ENCODE results near the gene TMEM248. TPM values are rescaled to one million over a fixed set of nuclear protein-coding genes. Genes with fewer than 3 reads are reported as not detected.
"Not testable (repeated sequence)": the region's sequence is repeated elsewhere in the genome, so short reads cannot be mapped to it uniquely, and the experiment has no call there.

Gene TMEM248, protein sequence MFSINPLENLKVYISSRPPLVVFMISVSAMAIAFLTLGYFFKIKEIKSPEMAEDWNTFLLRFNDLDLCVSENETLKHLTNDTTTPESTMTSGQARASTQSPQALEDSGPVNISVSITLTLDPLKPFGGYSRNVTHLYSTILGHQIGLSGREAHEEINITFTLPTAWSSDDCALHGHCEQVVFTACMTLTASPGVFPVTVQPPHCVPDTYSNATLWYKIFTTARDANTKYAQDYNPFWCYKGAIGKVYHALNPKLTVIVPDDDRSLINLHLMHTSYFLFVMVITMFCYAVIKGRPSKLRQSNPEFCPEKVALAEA
- 100 to 1,000 TPM in 1 of 12 donors, 10 to 100 TPM in 11; 51.8 to 158 (median 60.4) TPM for polyA plus RNA-seq (ENCODE audit: insufficient read length in 12 of 12)
- long read RNA-seq, donor 1, full-length matches to known transcripts = 18 of 51 reads
- long read RNA-seq, donor 1, partial matches to known transcripts = 33 of 51 reads
- long read RNA-seq, donor 1, other reads (novel, unspliced or antisense) = 0 of 51 reads
- long read RNA-seq, donor 2, full-length matches to known transcripts = 16 of 23 reads
- long read RNA-seq, donor 2, partial matches to known transcripts = 7 of 23 reads
- long read RNA-seq, donor 2, other reads (novel, unspliced or antisense) = 0 of 23 reads
- long read RNA-seq, donor 3, full-length matches to known transcripts = 12 of 30 reads
- long read RNA-seq, donor 3, partial matches to known transcripts = 18 of 30 reads
- long read RNA-seq, donor 3, other reads (novel, unspliced or antisense) = 0 of 30 reads
- long read RNA-seq, donor 4, full-length matches to known transcripts = 8 of 13 reads
- long read RNA-seq, donor 4, partial matches to known transcripts = 5 of 13 reads
- long read RNA-seq, donor 4, other reads (novel, unspliced or antisense) = 0 of 13 reads
- long read RNA-seq, donor 5, full-length matches to known transcripts = 36 of 46 reads
- long read RNA-seq, donor 5, partial matches to known transcripts = 10 of 46 reads
- long read RNA-seq, donor 5, other reads (novel, unspliced or antisense) = 0 of 46 reads
- long read RNA-seq, donor 6, full-length matches to known transcripts = 18 of 18 reads
- long read RNA-seq, donor 6, partial matches to known transcripts = 0 of 18 reads
- long read RNA-seq, donor 6, other reads (novel, unspliced or antisense) = 0 of 18 reads
- long read RNA-seq, donor 7, full-length matches to known transcripts = 7 of 20 reads
- long read RNA-seq, donor 7, partial matches to known transcripts = 13 of 20 reads
- long read RNA-seq, donor 7, other reads (novel, unspliced or antisense) = 0 of 20 reads
- long read RNA-seq, donor 8, full-length matches to known transcripts = 22 of 39 reads
- long read RNA-seq, donor 8, partial matches to known transcripts = 17 of 39 reads
- long read RNA-seq, donor 8, other reads (novel, unspliced or antisense) = 0 of 39 reads
- long read RNA-seq, donor 9, full-length matches to known transcripts = 12 of 50 reads
- long read RNA-seq, donor 9, partial matches to known transcripts = 38 of 50 reads
- long read RNA-seq, donor 9, other reads (novel, unspliced or antisense) = 0 of 50 reads
- long read RNA-seq, donor 10, full-length matches to known transcripts = 24 of 29 reads
- long read RNA-seq, donor 10, partial matches to known transcripts = 5 of 29 reads
- long read RNA-seq, donor 10, other reads (novel, unspliced or antisense) = 0 of 29 reads
- long read RNA-seq, donor 11, full-length matches to known transcripts = 17 of 38 reads
- long read RNA-seq, donor 11, partial matches to known transcripts = 21 of 38 reads
- long read RNA-seq, donor 11, other reads (novel, unspliced or antisense) = 0 of 38 reads

GRCh38 chr7:66920769-66921395 is at the start of gene TMEM248:
TSS of gene TMEM248 (plus strand) at chr7:66921225. CDS start at chr7:66941866, 20,641 bp downstream.
- peak; percentile 91 for DNase-seq

GRCh38 chr7:66873476-66873875 is 47.5 kb upstream of the TMEM248 start:
- DNase-seq = no peak

DNA sequence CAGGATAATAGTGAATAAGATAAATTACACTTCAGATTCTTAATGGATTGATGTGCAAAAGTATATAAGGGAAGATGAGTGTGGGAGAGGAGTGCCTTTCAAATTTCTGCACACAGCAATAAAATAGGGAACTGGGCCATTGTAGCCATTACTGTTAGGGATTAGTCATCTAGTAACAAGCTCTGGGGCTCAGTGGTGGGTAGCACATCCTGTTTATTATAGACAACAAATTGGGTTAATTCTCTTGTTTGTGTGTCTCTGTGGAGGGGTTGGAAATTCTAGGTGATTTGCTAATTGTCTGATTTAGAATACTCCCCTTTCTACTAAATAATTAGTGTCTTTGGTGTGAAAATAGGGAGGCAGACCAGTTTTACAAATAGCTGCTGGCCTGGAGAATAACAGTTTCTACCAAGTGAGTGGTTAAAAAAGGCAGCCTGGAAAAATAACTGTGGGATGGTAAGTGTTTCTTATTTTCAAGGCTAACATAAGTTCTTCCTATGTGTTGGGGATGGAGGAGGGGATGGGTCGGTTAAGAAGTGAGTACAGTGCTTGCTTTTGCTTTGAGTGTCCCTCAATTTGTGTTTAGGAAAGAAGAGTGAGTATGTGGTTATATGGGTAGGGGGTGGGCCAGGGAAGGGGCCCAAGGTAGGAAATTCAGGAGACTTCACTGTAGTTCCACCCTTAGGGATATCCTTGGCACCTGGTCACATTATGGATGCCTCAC is 43.3 kb upstream of the TMEM248 start:
- DNase-seq = no peak

GRCh38 chr7:66878301-66878685 is 42.7 kb upstream of the TMEM248 start:
- DNase-seq = not testable (repeated sequence)

- no peak for DNase-seq
Measured at GRCh38 chr7:66880053-66880452, 41.0 kb upstream of the TMEM248 start.

DNA sequence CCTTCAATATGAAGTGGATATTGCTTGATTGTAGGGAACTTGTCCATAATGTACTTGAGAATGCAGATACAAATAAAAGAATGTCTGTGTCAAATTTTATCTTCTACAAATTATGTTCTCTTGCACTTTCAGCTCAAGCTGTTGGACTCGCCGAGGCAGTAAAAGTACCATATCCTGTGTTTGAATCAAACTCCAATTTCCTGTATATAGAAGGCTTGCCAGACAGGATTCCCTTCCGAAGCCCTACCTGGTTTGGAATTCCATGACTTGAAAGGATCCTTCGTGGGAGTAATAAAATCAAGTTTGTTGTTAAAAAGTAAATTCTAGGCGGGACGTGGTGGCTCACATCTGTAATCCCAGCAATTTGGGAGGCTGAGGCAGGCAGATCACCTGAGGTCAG is 40.4 kb upstream of the TMEM248 start:
- not testable (repeated sequence) for DNase-seq

DNA sequence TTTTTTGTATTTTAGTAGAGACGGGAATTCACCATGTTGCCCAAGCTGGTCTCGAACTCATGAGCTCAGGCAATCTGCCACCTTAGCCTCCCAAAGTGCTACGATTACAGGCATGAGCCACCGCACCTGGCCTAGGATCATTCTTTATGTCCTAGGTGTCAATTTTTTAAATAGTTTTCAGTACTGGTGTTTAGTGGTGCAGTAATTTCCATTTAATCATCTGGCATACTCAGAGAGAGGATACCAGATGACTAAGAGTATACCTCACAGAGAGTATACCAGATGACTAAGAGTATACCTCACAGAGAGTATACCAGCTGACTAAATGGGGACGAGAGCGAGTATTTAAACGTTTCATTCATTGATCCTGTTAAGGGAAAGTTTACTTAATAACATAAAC is 37.3 kb upstream of the TMEM248 start:
- no peak for DNase-seq

GRCh38 chr7:66884556-66884955 is 36.5 kb upstream of the TMEM248 start:
- DNase-seq = not testable (repeated sequence)

DNA sequence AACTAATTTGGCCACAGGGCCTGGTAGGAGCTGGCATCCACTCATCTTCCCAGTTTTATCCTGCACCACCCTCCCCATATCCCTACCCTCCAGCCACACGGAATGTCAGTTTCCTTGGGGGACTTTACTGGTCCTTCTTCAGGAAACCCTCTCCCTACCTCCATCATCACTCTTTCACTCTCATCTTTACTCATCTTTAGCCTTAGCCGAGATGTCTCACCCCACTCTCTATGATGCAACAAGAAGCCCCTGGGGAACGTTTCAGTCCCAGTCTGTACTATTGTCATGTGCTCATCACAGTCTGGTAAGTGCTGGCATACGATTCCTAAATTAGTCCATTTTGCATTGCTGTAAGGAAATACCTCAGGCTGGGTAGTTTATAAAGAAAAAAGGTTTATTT is 34.9 kb upstream of the TMEM248 start:
- no peak for DNase-seq

DNA sequence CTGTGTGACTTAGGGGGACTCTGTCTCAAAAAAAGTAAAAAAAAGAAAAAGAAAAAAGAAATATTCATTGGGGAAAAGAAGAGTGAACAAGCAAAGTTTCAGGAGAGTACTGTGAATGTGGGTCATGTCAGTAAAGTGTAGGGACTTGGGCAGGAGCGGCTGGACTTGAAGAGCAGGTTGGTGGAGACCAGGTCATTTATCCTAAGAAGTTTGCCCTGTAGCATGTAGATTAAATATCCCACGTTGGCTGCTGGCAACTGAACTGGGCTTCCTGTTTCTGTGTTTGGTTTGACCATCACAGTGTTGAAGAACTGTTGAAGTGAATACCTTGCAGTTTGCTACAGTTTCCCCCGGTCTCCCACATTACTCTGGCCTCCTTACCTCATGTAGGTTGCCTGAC is 32.8 kb upstream of the TMEM248 start:
- not testable (repeated sequence) for DNase-seq

GRCh38 chr7:66894463-66895080 is 26.5 kb upstream of the TMEM248 start:
- DNase-seq = peak; percentile 20

GRCh38 chr7:66896441-66896840 is 24.6 kb upstream of the TMEM248 start:
- DNase-seq = no peak

DNA sequence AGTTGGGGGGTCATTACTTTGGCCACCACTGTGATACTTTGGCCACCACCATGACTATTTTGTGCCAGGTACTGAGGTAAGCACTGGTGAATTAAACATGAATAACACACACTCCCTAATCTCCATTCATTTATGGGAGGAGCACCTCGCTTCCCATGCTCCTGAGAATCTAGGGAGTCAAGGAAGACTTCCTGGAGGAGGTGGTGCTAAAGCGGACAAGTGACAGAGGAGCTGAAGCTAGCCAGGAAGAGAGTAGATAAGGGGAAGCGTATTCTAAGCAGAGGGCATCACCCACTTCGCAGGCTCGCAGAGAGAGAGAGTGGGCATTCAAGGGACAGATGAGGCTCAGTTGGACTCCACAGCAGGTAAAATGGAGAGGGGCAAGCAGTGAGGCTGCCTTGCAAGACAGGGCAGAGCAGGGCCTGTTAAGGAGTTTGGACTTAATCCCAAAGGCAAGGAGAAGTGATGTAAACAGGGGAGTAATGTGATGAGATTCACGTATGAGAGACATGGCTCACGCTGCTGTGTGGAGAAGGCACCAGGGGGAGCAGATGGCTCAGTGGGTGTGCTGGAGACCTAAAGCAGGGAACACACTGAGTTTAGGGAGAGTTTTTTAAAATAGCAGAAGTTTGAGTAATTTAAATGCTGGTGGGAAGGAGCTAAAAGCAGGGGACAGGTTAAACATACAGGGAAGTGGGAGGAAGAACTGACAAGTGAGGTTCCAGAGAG is 21.3 kb upstream of the TMEM248 start:
- no peak for DNase-seq

DNA sequence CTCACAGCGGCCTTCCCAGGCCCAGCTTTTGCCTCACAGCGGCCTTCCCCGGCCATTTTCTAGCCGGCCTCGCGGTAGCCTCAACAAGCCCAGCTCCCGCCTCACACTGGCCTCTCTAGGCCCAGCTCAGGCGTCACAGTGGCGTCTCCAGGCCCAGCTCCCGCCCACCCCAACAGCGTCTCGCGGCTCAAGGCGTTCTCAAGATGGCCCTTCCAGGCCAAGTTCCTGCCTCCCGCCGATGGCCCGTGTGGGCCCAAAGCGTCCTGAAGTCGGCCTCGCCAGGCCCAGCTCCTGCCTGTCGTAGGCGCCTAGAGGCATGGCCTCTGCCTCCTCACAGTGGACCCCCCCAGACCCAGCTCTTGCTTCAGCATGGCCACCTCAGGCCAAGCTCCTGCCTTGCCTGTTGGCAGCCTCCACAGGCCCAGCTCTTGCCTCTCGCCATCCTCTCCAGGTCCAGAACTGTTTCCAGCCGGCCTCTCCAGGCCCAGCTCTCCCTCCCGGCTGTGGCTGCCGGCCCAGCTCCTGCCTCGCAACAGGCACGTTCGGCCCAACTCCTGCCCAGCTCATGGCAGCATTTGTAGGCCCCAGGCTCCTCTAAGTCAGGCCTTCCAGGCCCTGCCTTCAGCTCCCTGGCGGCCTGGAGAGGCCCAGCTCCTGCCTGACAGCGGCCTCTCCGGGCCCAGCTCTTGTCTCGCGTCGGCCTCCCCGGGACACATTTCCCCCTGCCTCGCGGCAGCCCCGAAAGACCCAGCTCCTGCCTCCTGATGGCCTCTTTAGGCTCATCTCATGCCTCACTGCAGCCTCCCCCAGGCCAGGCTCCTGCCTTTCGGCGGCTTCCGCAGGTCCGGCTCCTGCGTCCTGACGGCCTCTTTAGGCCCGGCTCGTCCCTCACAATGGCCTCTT is 18.8 kb upstream of the TMEM248 start:
- no peak for DNase-seq

GRCh38 chr7:66902844-66903180 is 18.2 kb upstream of the TMEM248 start:
- DNase-seq = no peak

GRCh38 chr7:66903360-66904062 is 17.5 kb upstream of the TMEM248 start:
- no peak for DNase-seq

Measured in muscle of arm (tissue), 14 donors.